ENCODE measurements around the gene TRAPPC5. TPM values are rescaled to one million over a fixed set of nuclear protein-coding genes. Genes with fewer than 3 reads are reported as not detected.

TRAPPC5 gene
- total RNA-seq, 4 donors from 2014 or later = 12.4 to 156 (median 41.0) TPM

DNA sequence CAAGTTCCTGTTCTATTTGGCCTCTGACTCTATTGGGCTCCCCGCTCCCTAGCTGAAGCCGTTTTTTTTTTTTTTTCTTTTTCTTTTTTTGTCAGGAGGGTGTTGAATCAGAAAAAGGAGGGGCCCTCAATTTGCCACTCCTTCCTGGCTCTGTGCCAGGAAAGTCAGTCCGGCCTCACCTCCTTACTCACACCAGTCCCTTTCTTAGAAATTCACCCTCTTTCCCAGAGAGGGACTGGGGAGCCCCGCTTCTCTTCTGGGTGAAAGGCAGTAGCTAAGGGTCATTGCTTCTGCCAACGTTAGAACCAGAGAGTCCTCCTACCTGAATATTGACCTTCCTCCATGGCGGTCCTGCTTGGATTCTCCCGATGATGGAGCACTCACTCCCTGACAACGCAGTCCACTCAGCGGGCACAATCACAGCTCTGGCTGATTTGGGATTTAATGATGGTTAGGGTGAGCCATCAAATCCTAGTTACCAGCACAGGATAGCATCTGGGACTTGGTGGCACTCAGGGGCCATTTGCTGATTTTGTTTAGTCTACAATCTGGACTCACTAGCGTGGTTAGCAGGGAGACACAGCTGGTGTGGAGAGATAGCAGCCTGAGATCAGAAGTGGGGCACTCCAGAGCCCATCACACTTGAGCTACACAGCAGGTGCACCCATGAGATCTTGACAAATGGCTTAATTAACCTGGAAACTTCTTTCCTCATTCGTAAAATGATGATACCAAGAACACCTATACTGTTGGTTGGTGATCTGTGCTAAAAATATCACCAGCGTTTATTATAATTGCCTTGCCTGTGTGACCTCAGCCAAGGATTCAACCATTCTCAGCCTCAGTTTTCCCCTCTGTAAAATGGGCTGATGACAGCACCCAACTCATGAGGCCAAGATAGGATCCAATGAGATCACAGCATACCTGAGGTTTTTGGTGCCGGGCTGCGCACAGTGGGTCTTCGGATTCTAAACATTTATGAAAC, 19.1 kb downstream of the TRAPPC5 start:
- TF ChIP-seq, protein P1, sequence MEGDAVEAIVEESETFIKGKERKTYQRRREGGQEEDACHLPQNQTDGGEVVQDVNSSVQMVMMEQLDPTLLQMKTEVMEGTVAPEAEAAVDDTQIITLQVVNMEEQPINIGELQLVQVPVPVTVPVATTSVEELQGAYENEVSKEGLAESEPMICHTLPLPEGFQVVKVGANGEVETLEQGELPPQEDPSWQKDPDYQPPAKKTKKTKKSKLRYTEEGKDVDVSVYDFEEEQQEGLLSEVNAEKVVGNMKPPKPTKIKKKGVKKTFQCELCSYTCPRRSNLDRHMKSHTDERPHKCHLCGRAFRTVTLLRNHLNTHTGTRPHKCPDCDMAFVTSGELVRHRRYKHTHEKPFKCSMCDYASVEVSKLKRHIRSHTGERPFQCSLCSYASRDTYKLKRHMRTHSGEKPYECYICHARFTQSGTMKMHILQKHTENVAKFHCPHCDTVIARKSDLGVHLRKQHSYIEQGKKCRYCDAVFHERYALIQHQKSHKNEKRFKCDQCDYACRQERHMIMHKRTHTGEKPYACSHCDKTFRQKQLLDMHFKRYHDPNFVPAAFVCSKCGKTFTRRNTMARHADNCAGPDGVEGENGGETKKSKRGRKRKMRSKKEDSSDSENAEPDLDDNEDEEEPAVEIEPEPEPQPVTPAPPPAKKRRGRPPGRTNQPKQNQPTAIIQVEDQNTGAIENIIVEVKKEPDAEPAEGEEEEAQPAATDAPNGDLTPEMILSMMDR (IDR thresholded peaks at IDR 0.05) = no peak
- TF ChIP-seq POLR2A (IDR thresholded peaks at IDR 0.05) = no peak
- H3K36me3 ChIP-seq = no peaks in the 10 kb centered on the region
- H3K4me3 ChIP-seq = no peak overlapping the region
- no peaks in the 10 kb centered on the region for H3K9me3 ChIP-seq
- no peaks in the 10 kb centered on the region for H3K4me1 ChIP-seq
- no peaks in the 10 kb centered on the region for H3K27me3 ChIP-seq
- intact Hi-C loops (cut with DNase I; ENCODE audit: low total_unique reads) = no loop called here
- DNase-seq = no peak
- H3K27ac ChIP-seq = no peak overlapping the region

DNA sequence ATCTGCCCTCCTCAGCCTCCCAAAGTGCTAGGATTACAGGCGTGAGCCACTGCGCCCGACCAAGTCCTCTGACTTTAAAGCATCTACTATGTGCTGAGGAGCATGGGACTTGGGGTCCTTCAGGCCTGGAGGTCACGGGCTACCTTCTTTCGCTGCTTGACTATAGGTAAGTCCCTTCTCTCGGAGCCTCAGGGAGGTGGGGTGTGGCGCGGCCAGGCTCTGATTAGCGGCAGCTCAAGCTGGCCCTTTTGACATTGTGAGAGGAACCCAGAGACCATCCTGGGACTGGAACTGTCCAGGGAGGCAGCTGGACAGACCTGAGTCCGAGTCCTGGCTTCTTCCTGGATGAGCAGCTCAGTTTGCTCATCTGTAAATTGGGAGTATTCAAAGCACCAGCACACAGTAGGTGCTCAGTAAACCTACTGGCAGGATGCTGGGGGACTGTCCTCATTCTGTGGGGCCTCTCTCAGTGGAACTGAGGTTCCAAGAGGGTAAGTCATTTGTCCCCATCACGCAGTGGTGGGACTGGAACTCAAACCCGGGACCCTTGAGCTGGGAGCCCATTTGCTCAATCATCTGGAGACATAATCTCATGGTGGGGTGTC, 20.5 kb downstream of the TRAPPC5 start:
- no peak for DNase-seq
- no peaks in the 10 kb centered on the region for H3K27me3 ChIP-seq
- H3K4me1 ChIP-seq = no peaks in the 10 kb centered on the region
- TF ChIP-seq, protein P1 (IDR thresholded peaks at IDR 0.05) = no peak
- no peak for TF ChIP-seq POLR2A (IDR thresholded peaks at IDR 0.05)
- no peak overlapping the region for H3K4me3 ChIP-seq
- H3K9me3 ChIP-seq = no peaks in the 10 kb centered on the region
- no peak overlapping the region for H3K27ac ChIP-seq
- intact Hi-C loops (cut with DNase I; ENCODE audit: low total_unique reads) = no loop called here
- no peaks in the 10 kb centered on the region for H3K36me3 ChIP-seq

DNA sequence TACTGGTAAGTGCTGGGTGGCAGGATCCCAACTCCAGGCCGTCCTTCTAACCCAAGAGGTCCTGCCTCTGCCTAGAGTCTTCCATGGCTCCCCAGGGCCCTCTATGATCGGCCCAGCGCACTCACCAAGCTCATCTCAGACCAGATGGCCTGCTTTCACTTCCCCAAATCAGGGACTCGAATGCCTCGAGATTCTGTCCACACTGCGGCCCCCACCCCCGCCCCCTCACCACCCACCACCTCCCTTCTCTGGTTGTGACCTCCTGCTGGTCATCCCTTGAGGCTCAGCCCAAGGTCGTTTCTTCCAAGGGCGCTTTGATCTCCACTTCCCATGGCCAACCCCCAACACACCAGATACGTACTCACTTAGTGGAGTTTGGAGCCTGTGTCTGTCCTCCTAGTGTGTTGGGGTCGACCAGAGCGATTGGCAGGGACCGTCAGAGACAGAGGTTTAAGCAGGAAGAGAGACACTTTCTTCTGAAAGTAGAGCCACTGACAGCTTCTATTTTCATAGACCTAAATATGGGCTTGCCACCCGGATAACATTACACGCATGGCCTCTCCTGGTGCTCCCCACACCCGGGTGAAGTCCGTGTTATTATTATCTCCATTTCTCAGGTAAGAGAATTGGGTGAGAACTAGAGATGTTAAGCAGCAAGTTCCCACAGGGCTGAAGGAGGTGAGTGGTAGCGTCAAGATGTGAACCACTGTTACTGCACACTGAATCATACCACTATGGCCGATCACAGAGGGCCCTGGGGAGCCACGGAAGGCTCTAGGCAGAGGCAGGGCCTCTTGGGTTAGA, 21.2 kb downstream of the TRAPPC5 start, which contains the start of gene FCER2:
TSS of gene FCER2 (minus strand) at position 478 of the 804 bp plus-strand sequence. CDS start 2,371 bp downstream, outside the sequence.
- no peaks in the 10 kb centered on the region for H3K9me3 ChIP-seq
- H3K4me1 ChIP-seq = no peaks in the 10 kb centered on the region
- no peak within 1 kb of the TSS for H3K27ac ChIP-seq
- no peak for DNase-seq
- TF ChIP-seq POLR2A (IDR thresholded peaks at IDR 0.05) = no peak
- TF ChIP-seq, protein P1 (IDR thresholded peaks at IDR 0.05) = no peak
- H3K36me3 ChIP-seq = no peaks in the 10 kb centered on the region
- no peak within 1 kb of the TSS for H3K4me3 ChIP-seq
- H3K27me3 ChIP-seq = no peaks in the 10 kb centered on the region
- intact Hi-C loops (cut with DNase I; ENCODE audit: low total_unique reads) = no loop called here

DNA sequence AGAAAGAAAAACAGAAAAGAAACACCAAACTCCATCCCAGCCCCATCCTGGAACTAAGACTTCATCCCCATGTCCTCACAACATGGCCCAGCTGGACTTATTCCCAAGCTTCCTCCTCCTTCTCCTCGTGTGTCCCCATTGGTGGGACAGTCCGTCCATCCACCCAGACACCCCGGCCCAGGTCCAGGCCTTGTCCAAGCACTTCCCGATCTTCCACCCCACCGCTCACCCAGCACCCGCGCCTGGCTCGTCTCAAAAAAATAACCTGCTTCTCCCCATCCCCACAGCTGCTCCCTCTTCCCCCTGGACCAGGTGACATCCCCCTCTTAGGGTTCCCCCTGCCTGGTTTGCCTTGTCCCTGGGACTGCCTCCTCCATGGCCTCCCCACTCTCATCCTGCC, 22.7 kb downstream of the TRAPPC5 start:
- no peaks in the 10 kb centered on the region for H3K36me3 ChIP-seq
- no peaks in the 10 kb centered on the region for H3K4me1 ChIP-seq
- DNase-seq = no peak
- H3K27me3 ChIP-seq = no peaks in the 10 kb centered on the region
- intact Hi-C loops (cut with DNase I; ENCODE audit: low total_unique reads) = no loop called here
- no peak overlapping the region for H3K27ac ChIP-seq
- no peak overlapping the region for H3K4me3 ChIP-seq
- H3K9me3 ChIP-seq = no peaks in the 10 kb centered on the region
- TF ChIP-seq POLR2A (IDR thresholded peaks at IDR 0.05) = no peak
- TF ChIP-seq, protein P1 (IDR thresholded peaks at IDR 0.05) = no peak
